ENCODE results near the gene FZD2. TPM values are rescaled to one million over a fixed set of nuclear protein-coding genes. Genes with fewer than 3 reads are reported as not detected.

Gene FZD2
- total and polyA plus RNA-seq, 2 of the 8 experiments (the other 6 are each of a cell fraction or from before 2014, with no cell fraction given) = 17.6 to 86.7 TPM

- no peak for TF ChIP-seq SIN3A (conservative IDR thresholded peaks at IDR 0.05 in 1 of 2, IDR thresholded peaks at IDR 0.05 in 1 of 2; ENCODE audit: low read depth in 1 of 2, low read length in 2 of 2)
- no peak for TF ChIP-seq PHF8 (conservative IDR thresholded peaks at IDR 0.05; ENCODE audit: low read depth, low read length)
- TF ChIP-seq CTCF (IDR thresholded peaks at IDR 0.05; ENCODE audit: control extremely low read depth in 1 of 3, insufficient read depth in 1 of 3, low read depth in 1 of 3, low read length in 3 of 3) = no peak
- TF ChIP-seq KDM5A (IDR thresholded peaks at IDR 0.05; ENCODE audit: low read length) = no peak
- TF ChIP-seq SP4 (IDR thresholded peaks at IDR 0.05; ENCODE audit: low read length) = no peak
- no peak for TF ChIP-seq ASH2L (IDR thresholded peaks at IDR 0.05; ENCODE audit: low read length)
- no peak for TF ChIP-seq KDM1A (IDR thresholded peaks at IDR 0.05; ENCODE audit: borderline replicate concordance, low read length)
- TF ChIP-seq CTBP2 (IDR thresholded peaks at IDR 0.05; ENCODE audit: borderline replicate concordance, insufficient read depth, insufficient read length, low read length) = no peak
Observed at GRCh38 chr17:44604116-44604761, 47.0 kb downstream of the FZD2 start (continued).

Measured in H1 (cell line).